KOPT-K1 (cell line): ENCODE data around the gene RUNX2.

ENCODE experiments used
- H3K27ac ChIP-seq: fragments of 200-600 bp; sonication (generic); 2 replicates; pipeline ENCODE4 v1.5.1; 2016; ENCODE audit warnings: antibody characterized with exemption, mild to moderate bottlenecking, low read depth, low read length; ENCODE audit not compliant: poor library complexity, severe bottlenecking
- H3K36me3 ChIP-seq: fragments of 200-600 bp; sonication (generic); 2 replicates; pipeline ENCODE4 v1.5.1; 2017; ENCODE audit warnings: antibody characterized with exemption, mild to moderate bottlenecking, low read length, moderate library complexity; ENCODE audit not compliant: insufficient read depth
- H3K9me3 ChIP-seq: fragments of 200-600 bp; sonication (generic); 2 replicates; pipeline ENCODE4 v1.5.1; 2017; ENCODE audit warnings: antibody characterized with exemption, low read length, mild to moderate bottlenecking; ENCODE audit not compliant: insufficient read depth, poor library complexity, severe bottlenecking

RUNX2 gene

DNA sequence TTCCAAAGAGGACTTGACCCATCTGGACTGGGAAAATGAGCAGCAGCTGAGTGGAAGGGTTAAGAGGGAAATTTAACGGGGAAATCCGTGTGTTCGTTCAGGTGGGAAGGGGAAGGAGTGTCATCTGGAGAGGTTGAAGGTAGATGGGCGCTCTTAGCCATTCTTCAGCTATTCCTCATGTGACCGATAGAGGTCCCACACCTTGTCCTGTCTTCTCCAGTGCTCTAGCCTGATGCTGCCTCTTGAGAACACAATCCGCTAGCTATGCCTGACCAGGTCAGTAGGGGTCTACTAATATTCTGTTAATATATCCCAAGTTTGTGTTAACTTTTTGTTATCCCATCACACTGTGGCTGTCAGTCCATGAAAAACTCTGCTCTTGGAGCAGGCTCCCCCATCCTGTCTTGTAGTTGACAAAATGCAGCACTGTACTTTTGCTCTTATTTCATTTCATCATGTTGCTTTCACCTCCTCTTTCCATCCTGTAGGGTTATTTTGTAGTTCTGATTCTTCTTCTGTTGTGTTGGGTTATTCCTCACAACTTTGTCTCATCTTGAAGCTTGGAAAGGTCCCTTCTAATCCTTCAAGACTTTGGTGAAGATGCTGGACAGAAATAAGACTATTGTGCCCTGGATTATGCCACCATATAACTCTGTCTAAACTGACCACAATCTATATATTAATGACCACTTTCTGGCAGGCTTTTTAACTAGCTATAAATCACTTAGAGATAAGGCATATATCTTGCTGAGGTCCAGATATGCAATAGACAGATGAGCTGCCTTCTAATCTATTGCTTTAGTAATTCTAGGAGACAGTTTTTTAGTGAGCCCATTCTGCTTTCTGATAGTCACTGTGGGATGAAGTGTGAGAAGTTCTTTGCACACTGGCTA lies 173.0 kb downstream of the RUNX2 start:
- Histone ChIP-seq H3K27ac (no peak overlapping the region), H3K9me3 (no peaks in the 10 kb centered on the region), H3K36me3 (peaks cover 52% of the 10 kb centered on the region)

DNA sequence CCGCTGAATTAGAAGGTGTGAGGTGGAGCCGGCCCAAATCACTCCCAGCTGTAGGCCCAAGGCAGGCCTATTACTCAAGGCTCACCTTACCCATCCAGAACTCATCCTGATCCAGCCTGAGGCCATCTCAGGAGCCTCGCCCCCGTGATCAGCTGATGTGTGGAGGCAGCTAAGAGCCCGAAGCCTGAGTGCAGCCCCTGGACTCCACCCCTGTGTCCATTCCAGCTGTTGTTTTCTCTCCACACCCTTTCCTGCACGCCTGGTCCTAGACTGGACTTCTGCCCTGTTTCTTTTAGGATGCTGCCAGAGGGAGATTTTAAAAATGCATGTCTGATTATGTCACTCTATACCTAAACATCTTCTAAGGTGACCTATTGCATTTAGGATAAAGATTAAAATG lies 174.3 kb downstream of the RUNX2 start:
- peaks cover 62% of the 10 kb centered on the region for H3K36me3 ChIP-seq
- no peaks in the 10 kb centered on the region for H3K9me3 ChIP-seq
- no peak overlapping the region for H3K27ac ChIP-seq

DNA sequence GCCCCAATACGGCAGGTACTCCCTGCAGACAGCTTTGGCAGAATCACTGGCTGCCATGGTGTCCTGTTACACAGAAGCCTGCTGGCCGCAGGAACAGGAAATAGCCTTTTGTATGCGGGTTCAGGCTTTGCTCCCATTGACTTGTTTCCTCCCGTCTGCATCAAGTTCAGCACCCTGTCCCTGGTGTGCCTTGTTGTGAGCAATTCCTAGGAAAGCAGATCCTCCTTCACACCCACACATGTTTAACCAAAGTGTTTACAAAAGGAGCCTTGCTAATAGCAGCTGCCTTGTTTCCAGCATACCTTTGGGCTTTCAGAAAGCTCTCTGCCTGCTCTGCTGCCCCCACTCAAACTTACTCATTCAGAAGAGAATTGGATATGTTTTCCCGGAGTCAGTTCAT lies 176.8 kb downstream of the RUNX2 start:
- Histone ChIP-seq H3K36me3 (peaks cover 79% of the 10 kb centered on the region), H3K27ac (peak overlapping the region; percentile 50), H3K9me3 (no peaks in the 10 kb centered on the region)

DNA sequence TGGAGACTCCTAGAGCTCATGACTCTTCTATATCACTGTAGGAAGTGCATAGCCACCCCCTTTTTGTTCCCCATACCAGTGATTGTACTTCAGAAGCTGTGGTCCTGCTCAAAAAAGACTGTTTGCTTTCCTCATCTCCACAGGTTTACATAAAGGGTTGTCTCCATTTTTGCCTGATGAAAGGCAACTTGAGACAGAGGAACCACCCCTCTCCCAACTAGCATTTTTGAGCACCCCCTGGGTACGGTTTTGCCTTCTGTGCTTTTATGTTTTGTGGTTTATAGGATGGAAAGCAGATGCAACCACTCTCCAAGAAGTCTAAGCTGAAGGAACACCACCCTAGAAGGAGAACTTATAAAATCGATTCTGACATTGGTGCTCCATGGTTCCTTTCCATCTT lies 177.3 kb downstream of the RUNX2 start:
- no peaks in the 10 kb centered on the region for H3K9me3 ChIP-seq
- peaks cover 80% of the 10 kb centered on the region for H3K36me3 ChIP-seq
- peak overlapping the region; percentile 50 for H3K27ac ChIP-seq

DNA sequence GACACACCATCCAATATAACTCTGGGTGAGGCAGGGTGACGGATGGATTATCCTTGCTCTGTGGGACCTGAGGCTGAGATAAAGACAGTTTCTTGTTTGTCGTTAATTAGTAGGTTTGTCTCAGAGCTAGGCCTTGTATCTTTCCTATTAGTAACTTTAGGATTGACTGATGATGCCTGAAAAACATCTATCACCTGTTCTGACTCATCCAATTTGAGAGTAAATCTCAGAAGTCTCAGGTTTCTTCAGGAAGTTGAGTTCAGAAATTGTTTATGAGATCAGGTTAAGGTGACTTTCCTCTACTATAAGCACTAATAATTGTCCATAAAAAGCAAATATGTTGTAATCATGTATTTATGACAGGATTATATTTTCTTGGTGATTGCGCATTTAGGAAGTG lies 179.1 kb downstream of the RUNX2 start:
- peaks cover 79% of the 10 kb centered on the region for H3K36me3 ChIP-seq
- H3K9me3 ChIP-seq = no peaks in the 10 kb centered on the region
- no peak overlapping the region for H3K27ac ChIP-seq

DNA sequence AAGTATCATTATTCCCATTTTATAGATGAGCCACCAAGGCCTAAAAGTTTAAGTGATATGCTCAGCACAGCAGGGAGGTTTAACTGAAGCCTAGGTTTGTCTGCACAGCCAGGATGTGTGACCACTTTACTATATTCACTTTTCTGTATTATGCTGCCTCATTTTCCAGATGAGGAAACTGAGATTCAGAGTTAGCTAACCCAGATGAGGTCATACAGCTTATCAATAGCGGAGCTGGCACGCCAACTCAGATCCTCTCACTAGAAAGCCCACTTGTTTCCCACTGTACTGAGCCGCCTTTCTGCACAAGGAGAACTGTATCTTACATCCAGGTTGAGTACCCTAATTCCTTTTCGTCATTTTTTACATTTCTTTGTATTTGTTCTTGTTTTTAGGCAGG lies 181.3 kb downstream of the RUNX2 start:
- H3K9me3 ChIP-seq = no peaks in the 10 kb centered on the region
- H3K36me3 ChIP-seq = peaks cover 83% of the 10 kb centered on the region
- H3K27ac ChIP-seq = no peak overlapping the region

DNA sequence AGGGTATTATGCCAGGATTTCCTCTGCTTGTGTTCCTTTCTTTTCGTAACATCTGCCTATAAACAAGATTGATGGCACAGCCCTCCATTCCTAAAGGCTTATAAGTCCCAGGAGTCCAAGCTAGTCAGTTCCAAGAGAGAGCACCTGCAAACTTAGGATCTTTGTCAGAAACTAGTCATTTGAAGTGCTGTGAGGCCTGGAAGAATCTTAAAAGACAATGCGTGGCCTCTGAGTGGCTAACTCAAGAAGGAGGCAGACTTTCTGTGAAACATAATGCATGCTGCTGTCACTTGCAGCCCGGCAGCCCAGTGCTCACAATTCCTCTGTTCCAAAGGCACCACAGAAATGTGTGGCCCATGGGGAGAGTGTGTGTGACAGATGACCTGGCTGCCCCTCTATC lies 184.6 kb downstream of the RUNX2 start:
- Histone ChIP-seq H3K36me3 (peaks cover 89% of the 10 kb centered on the region), H3K27ac (no peak overlapping the region), H3K9me3 (no peaks in the 10 kb centered on the region)

DNA sequence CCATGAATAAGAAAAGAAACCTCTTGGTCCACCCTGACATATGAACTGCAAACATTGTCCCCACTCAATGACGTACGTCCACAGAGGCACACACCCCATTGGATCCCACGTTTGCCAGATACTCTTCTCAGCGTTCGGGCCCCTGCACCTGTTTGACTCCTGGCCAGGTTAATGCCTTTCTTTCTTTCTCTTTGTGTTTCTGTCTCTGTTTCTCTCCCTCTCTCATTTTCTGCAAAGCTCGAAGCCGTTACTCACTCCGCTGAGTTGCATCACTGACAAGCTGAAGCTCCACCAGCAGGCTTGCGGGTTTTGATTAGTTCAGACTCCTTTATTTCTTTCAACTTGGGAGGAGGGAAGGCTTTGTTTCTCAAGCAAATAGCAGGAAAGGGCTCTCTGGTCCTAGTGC lies 185.1 kb downstream of the RUNX2 start:
- Histone ChIP-seq H3K27ac (no peak overlapping the region), H3K9me3 (no peaks in the 10 kb centered on the region), H3K36me3 (peaks cover 91% of the 10 kb centered on the region)

DNA sequence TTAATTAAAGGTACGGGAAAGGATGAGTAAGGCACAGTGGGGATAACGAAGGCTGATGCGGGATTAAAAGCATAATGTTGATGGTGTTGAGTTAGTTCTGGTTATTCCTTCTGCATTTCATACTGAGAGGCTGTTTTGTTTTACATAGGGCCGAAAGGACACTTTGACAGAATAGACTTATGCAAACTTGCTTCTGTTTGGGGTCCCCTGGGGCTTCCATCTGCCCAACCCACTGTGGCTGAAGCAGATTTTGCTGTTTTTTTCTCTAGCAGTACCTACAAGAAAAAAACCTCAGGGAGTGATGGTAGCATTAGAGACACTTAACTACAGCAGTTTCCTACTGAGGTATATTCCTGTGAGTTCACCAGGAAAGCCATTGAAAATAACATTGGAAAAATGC lies 185.7 kb downstream of the RUNX2 start:
- Histone ChIP-seq H3K27ac (no peak overlapping the region), H3K9me3 (no peaks in the 10 kb centered on the region), H3K36me3 (peaks cover 92% of the 10 kb centered on the region)

DNA sequence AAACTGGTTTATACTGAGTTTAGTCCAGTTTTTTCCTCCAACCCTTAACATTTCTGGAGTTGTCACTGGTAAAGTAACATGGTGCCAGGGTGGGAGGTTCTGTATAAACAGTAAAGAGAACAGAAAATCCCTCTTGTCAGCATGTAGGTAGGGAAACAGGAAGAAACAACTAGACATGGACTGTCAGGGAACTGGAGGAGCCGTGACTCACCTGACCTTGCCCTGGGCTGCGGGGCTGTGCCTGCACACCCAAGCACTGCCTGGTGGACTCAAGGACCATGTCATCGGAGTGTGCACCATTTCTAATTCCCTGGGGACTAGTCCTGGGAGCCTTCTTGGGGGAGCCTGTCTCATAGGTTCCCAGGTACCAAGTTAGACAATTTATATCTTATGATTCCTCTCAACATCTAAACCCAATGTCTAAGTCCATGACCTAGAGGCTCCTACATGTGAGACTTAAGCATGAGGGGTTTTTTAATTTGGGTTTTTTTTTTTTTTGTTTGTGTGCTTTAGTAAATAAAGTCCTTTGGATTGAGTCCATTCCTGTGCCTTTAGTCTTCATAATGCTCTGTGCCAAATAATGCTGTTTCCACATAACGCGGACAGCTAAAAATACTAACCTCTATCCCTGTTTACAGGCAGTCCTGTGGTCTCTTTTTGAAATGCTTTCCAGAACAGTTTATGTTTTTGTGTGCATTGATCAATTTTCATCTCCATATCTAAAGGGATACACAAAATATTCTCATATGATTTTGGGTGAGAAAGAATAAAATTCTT lies 186.5 kb downstream of the RUNX2 start:
- Histone ChIP-seq H3K27ac (no peak overlapping the region), H3K9me3 (no peaks in the 10 kb centered on the region), H3K36me3 (peaks cover 91% of the 10 kb centered on the region)

DNA sequence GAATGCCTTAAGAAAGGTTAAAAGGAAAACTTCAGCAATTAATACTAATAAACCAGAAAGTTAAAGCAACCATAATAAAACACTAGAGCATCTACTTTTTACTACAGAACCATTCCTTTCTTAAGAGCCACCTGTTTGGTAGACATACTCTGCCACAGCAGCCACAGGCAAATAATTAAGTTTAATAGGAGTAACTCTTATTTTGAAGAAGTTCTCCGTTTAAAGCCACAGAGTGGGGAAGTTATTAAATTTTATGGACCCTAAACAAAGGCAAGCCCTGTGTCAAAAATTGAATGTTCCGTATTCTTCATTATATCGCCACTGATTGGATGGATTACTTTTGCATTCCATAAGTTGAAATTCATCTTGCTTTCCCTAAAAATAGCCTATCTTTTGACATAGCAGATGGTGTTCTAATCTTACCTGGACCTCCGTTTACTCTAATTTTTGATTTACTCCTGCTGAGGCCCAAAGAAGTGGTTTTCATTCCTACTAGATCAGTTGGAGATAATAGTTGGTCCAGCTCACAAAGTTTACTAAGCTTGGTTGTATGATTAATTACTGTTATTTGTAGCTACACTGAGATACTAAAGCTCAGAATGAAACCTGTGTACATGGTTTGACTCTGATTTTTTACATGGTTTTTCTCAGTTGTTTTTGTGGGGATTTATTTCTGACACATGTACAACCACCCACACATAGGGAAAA lies 190.0 kb downstream of the RUNX2 start:
- Histone ChIP-seq H3K36me3 (peaks cover 83% of the 10 kb centered on the region), H3K9me3 (no peaks in the 10 kb centered on the region), H3K27ac (no peak overlapping the region)

DNA sequence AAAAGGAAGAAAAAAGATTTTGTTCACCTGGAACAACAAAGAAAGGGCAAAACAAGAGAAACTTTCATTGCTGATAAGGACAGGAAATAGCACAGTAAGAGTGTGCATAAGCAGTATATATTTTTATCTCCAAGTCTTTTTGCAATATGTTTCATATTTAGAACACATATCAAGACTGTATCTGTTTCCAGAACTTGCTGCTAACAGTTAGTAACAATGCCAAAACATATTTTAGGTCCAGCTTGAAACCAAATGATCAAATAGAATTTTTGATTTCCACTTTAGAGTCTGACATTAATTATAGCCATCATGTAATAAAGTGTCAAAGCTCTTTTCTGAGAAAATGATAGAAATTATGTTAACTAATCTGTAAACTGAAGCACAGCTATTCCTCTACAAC lies 193.1 kb downstream of the RUNX2 start:
- Histone ChIP-seq H3K36me3 (peaks cover 76% of the 10 kb centered on the region), H3K27ac (peak overlapping the region; percentile 3), H3K9me3 (no peaks in the 10 kb centered on the region)

DNA sequence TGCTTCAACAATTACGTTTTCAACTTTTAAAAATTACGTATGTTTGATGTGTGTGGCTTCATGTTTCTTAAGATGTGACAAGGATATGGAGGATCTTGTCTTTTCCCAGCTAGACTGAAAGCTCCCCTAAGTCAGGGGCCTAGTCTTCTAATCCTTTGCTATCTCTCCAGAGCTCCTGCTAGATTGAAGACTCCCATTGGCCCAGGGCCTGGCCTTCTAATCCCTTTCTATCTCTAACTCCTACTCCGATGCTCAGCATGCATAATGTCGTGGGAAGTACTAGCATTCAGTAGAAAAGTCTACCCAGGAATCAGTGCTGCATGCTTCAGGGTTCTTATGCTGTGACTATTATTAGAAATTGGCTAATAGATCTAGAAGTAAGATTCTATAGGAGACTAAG lies 194.4 kb downstream of the RUNX2 start:
- Histone ChIP-seq H3K27ac (no peak overlapping the region), H3K9me3 (peaks cover 7% of the 10 kb centered on the region), H3K36me3 (peaks cover 71% of the 10 kb centered on the region)

DNA sequence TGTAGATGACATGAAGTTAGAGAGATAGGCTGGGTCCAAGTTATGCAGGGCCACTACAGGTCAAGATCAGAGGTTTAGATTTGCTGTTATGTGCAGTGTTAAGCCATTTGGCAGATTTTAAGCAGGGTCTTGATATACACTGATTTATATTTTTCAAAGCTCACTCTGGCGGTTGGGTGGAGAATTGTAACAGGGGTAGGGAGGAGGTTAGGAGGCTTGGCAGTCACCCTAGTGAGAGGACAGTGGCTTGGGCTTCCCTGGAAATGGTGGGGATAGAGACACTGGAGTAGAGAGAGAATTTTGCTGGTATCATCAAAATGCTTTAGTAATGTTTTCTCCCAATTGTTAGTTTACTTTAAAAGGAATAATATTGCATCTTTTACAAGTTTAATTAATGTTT lies 199.1 kb downstream of the RUNX2 start:
- Histone ChIP-seq H3K9me3 (peaks cover 13% of the 10 kb centered on the region), H3K36me3 (peaks cover 79% of the 10 kb centered on the region)

DNA sequence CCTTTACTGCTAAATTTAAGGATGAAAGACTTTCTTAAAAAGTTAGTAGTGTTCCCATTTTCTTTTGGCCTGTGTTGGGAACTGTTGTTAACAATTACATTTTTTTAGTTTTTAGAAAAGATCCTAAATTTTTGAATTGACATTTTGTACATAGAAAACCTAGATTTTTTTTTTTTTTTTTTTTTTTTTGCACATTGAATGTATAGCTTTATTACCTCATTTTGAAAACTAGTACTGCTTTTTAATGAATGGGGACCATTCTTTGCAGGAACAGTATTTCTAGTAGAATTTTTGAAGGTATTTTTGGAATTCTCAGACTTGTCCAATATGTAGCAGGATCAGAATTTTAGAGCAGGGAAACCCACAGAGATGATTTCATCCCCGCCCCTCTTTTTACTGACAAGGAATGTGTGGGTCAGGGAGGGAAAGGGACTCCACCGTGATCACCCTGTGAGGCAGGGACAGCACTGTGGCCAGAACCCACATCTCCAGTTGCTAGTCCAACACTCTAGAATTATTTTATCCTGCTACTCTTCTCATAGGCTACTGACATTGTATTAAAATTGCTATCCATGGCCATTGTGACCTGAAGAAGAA lies 204.0 kb downstream of the RUNX2 start:
- Histone ChIP-seq H3K36me3 (peaks cover 86% of the 10 kb centered on the region), H3K27ac (no peak overlapping the region), H3K9me3 (peaks cover 9% of the 10 kb centered on the region)

More for the DNA sequence above, 199.1 kb downstream of the RUNX2 start:
- no peak overlapping the region for H3K27ac ChIP-seq
